H9 (cell line): ENCODE measurements around the gene PRRX1. TPM values are rescaled to one million over a fixed set of nuclear protein-coding genes. Genes with fewer than 3 reads are reported as not detected.

Experiments
- DNase-seq: peaks from one replicate; pipeline ENCODE4 v3.0.0-alpha.2; 2017
- H2AFZ ChIP-seq: one replicate; pipeline ENCODE4 v1.6.1; 2013; ENCODE audit warnings: mild to moderate bottlenecking, low read length, control low read depth, moderate library complexity
- H2AK5ac ChIP-seq: 2 replicates; pipeline ENCODE4 v1.6.1; 2013; ENCODE audit warnings: low read length, control low read depth, mixed read lengths; ENCODE audit not compliant: insufficient read length
- H2BK120ac ChIP-seq: one replicate; pipeline ENCODE4 v1.6.1; 2013; ENCODE audit warnings: low read depth, mild to moderate bottlenecking, low read length, control low read depth, inconsistent platforms; ENCODE audit not compliant: poor library complexity, severe bottlenecking
- H2BK12ac ChIP-seq: 2 replicates; pipeline ENCODE4 v1.6.1; 2013; ENCODE audit warnings: low read length, control low read depth, mixed read lengths, low read depth; ENCODE audit not compliant: insufficient read length
- H2BK15ac ChIP-seq: 2 replicates; pipeline ENCODE4 v1.6.1; 2013; ENCODE audit warnings: low read depth, low read length, control low read depth
- H2BK20ac ChIP-seq: one replicate; pipeline ENCODE4 v1.6.1; 2013; ENCODE audit warnings: low read depth, mild to moderate bottlenecking, low read length, control low read depth, inconsistent platforms; ENCODE audit not compliant: poor library complexity, severe bottlenecking
- H2BK5ac ChIP-seq: 2 replicates; pipeline ENCODE4 v1.6.1; 2013; ENCODE audit warnings: low read length, control low read depth, mixed read lengths; ENCODE audit not compliant: insufficient read length
- H3K14ac ChIP-seq: 2 replicates; pipeline ENCODE4 v1.6.1; 2013; ENCODE audit warnings: low read length, control low read depth; ENCODE audit not compliant: insufficient read depth
- H3K18ac ChIP-seq: 2 replicates; pipeline ENCODE4 v1.6.1; 2013; ENCODE audit warnings: low read depth, mild to moderate bottlenecking, mixed read lengths, low read length, control low read depth; ENCODE audit not compliant: insufficient read length
- H3K23ac ChIP-seq: 2 replicates; pipeline ENCODE4 v1.6.1; 2013; ENCODE audit warnings: low read length, control low read depth, mixed read lengths, low read depth; ENCODE audit not compliant: insufficient read length
- H3K23me2 ChIP-seq: 2 replicates; pipeline ENCODE4 v1.6.1; 2013; ENCODE audit warnings: low read depth, mild to moderate bottlenecking, mixed read lengths, low read length, control low read depth; ENCODE audit not compliant: insufficient read length, poor library complexity, severe bottlenecking
- H3K27ac ChIP-seq: 2 replicates; pipeline ENCODE4 v1.5.1; 2013; ENCODE audit warnings: low read length, control low read depth, mixed read lengths, low read depth; ENCODE audit not compliant: insufficient read length
- H3K27me3 ChIP-seq: 2 replicates; pipeline ENCODE4 v1.6.1; 2013; ENCODE audit warnings: low read length, control low read depth, inconsistent platforms; ENCODE audit not compliant: insufficient read depth
- H3K4ac ChIP-seq: 2 replicates; pipeline ENCODE4 v1.6.1; 2013; ENCODE audit warnings: low read depth, mild to moderate bottlenecking, control low read depth, inconsistent platforms, low read length, moderate library complexity
- H3K4me1 ChIP-seq: 2 replicates; pipeline ENCODE4 v1.6.1; 2013; ENCODE audit warnings: low read length, control low read depth, inconsistent platforms; ENCODE audit not compliant: insufficient read depth
- H3K4me2 ChIP-seq: 2 replicates; pipeline ENCODE4 v1.6.1; 2013; ENCODE audit warnings: low read length, control low read depth, mixed read lengths; ENCODE audit not compliant: insufficient read length, insufficient read depth
- H3K56ac ChIP-seq: 2 replicates; pipeline ENCODE4 v1.6.1; 2013; ENCODE audit warnings: low read depth, mild to moderate bottlenecking, mixed read lengths, low read length, control low read depth; ENCODE audit not compliant: insufficient read length
- H3K79me1 ChIP-seq: 2 replicates; pipeline ENCODE4 v1.6.1; 2013; ENCODE audit warnings: low read depth, mild to moderate bottlenecking, moderate library complexity, low read length, control low read depth, inconsistent platforms; ENCODE audit not compliant: insufficient read depth, poor library complexity, severe bottlenecking
- H3K79me2 ChIP-seq: 2 replicates; pipeline ENCODE4 v1.6.1; 2013; ENCODE audit warnings: low read length, control low read depth, inconsistent platforms; ENCODE audit not compliant: insufficient read depth
- H3K9ac ChIP-seq: 2 replicates; pipeline ENCODE4 v1.6.1; 2013; ENCODE audit warnings: low read length, control low read depth, mixed read lengths; ENCODE audit not compliant: insufficient read length; ENCODE audit errors: extremely low read depth
- H3K9me3 ChIP-seq: one replicate; pipeline ENCODE4 v1.6.1; 2013; ENCODE audit warnings: low read depth, low read length, inconsistent platforms; ENCODE audit not compliant: control insufficient read depth
- H3T11ph ChIP-seq: one replicate; pipeline ENCODE4 v1.6.1; 2013; ENCODE audit warnings: mild to moderate bottlenecking, low read length, control low read depth, inconsistent platforms
- H4K20me1 ChIP-seq: one replicate; pipeline ENCODE4 v1.6.1; 2013; ENCODE audit not compliant: control insufficient read depth, insufficient read length, insufficient read depth
- H4K5ac ChIP-seq: 2 replicates; pipeline ENCODE4 v1.6.1; 2013; ENCODE audit warnings: low read depth, mild to moderate bottlenecking, mixed read lengths, low read length, control low read depth; ENCODE audit not compliant: insufficient read length
- H4K8ac ChIP-seq: replicated peaks from 2 replicates; pipeline ENCODE4 v1.6.1; 2013; ENCODE audit warnings: low read length, control low read depth, mixed read lengths, low read depth; ENCODE audit not compliant: insufficient read length
- H4K91ac ChIP-seq: 2 replicates; pipeline ENCODE4 v1.6.1; 2013; ENCODE audit warnings: low read depth, mild to moderate bottlenecking, moderate library complexity, mixed read lengths, low read length, control low read depth; ENCODE audit not compliant: insufficient read length
- H3K27ac Mint-ChIP-seq, 3 experiments: 2 replicates in 2 of 3; 3 replicates in 1 of 3; pipeline ENCODE4 v1.8.0; 2020 to 2021; ENCODE audit warnings: mixed read lengths in 3 of 3, mild to moderate bottlenecking in 1 of 3, moderate library complexity in 1 of 3
- H3K27me3 Mint-ChIP-seq: 2 replicates; pipeline ENCODE4 v1.8.0; 2021; ENCODE audit warnings: low read depth, mild to moderate bottlenecking, moderate library complexity, mixed read lengths
- H3K36me3 Mint-ChIP-seq, 3 experiments: 2 replicates in 2 of 3; 3 replicates in 1 of 3; pipeline ENCODE4 v1.8.0; 2020 to 2021; ENCODE audit warnings: low read depth in 3 of 3, mixed read lengths in 3 of 3; ENCODE audit not compliant: insufficient read depth in 1 of 3
- H3K4me1 Mint-ChIP-seq, 2 experiments: 2 replicates each; pipeline ENCODE4 v1.8.0; 2020; ENCODE audit warnings: mixed read lengths in 2 of 2
- H3K4me3 Mint-ChIP-seq, 2 experiments: 2 replicates in 1 of 2; 3 replicates in 1 of 2; pipeline ENCODE4 v1.8.0; 2020 to 2021; ENCODE audit warnings: mild to moderate bottlenecking in 2 of 2, mixed read lengths in 2 of 2, moderate library complexity in 1 of 2
- H3K9me3 Mint-ChIP-seq, 2 experiments: 2 replicates in 1 of 2; 3 replicates in 1 of 2; pipeline ENCODE4 v1.8.0; 2020; ENCODE audit warnings: mild to moderate bottlenecking in 2 of 2, mixed read lengths in 2 of 2, moderate library complexity in 1 of 2
- CTCF ChIP-seq: fragments of 200-600 bp; sonication (generic); conservative IDR thresholded peaks from 3 replicates; pipeline ENCODE4 v1.8.0; 2021; ENCODE audit warnings: antibody characterized with exemption, mild to moderate bottlenecking
- WGBS: extraction: QIAGEN DNeasy Blood & Tissue Kit; methylation state at CpG from one replicate; pipeline ENCODE4 v1.1.7; 2013; ENCODE audit warnings: missing lambda C conversion rate, low lambda C conversion rate, mixed read lengths; ENCODE audit not compliant: insufficient read length; ENCODE audit errors: extremely low coverage; 5-methylcytosine and 5-hydroxymethylcytosine counted together
- total RNA-seq: library from RNA; stranded (reverse); gene quantifications from 2 replicates; pipeline ENCODE4 v1.2.1, GENCODE V29; 2021

The PRRX1 gene
- total RNA-seq, 1 experiment from 2014 or later, result not detected

- H3K4me2 ChIP-seq, result no peak overlapping the region
- WGBS, result no CpG with 5 or more reads among the region's 6 CpGs
Observed at GRCh38 chr1:170730438-170730837, 66.5 kb downstream of the PRRX1 start.

More at GRCh38 chr1:170730438-170730837, 66.5 kb downstream of the PRRX1 start:
- Histone ChIP-seq H4K5ac (no peak overlapping the region), H3K4me1 (no peaks in the 10 kb centered on the region), H2BK15ac (no peak overlapping the region), H3K23ac (no peak overlapping the region), H3K79me1 (no peaks in the 10 kb centered on the region), H3K18ac (no peak overlapping the region), H2BK5ac (no peak overlapping the region), H2AK5ac (no peak overlapping the region), H3K27ac (no peak overlapping the region), H3K4ac (no peak overlapping the region), H3K14ac (no peak overlapping the region), H3K79me2 (no peaks in the 10 kb centered on the region), H2BK120ac (no peak overlapping the region), H3K27me3 (no peaks in the 10 kb centered on the region), H2BK20ac (no peak overlapping the region), H3T11ph (no peak overlapping the region), H3K9ac (no peak overlapping the region), H4K8ac (no peak overlapping the region), H4K91ac (no peak overlapping the region), H3K9me3 (no peaks in the 10 kb centered on the region), H3K23me2 (no peaks in the 10 kb centered on the region), H2AFZ (no peak overlapping the region), H4K20me1 (no peaks in the 10 kb centered on the region), H3K56ac (no peak overlapping the region), H2BK12ac (no peak overlapping the region)
- no peak overlapping the region for H3K27ac Mint-ChIP-seq
- no peak overlapping the region for H3K4me3 Mint-ChIP-seq
- no peaks in the 10 kb centered on the region for H3K36me3 Mint-ChIP-seq
- H3K27me3 Mint-ChIP-seq, result peaks cover 1% of the 10 kb centered on the region
- no peak for TF ChIP-seq CTCF
- no peaks in the 10 kb centered on the region for H3K4me1 Mint-ChIP-seq
- DNase-seq, result no peak
- no peaks in the 10 kb centered on the region for H3K9me3 Mint-ChIP-seq
